ENCODE results near the gene SERPINA5. TPM values are rescaled to one million over a fixed set of nuclear protein-coding genes. Genes with fewer than 3 reads are reported as not detected.

Gene SERPINA5
- total RNA-seq, 4 donors from 2014 or later, result 6.5 to 28.0 (median 10.2) TPM

DNA sequence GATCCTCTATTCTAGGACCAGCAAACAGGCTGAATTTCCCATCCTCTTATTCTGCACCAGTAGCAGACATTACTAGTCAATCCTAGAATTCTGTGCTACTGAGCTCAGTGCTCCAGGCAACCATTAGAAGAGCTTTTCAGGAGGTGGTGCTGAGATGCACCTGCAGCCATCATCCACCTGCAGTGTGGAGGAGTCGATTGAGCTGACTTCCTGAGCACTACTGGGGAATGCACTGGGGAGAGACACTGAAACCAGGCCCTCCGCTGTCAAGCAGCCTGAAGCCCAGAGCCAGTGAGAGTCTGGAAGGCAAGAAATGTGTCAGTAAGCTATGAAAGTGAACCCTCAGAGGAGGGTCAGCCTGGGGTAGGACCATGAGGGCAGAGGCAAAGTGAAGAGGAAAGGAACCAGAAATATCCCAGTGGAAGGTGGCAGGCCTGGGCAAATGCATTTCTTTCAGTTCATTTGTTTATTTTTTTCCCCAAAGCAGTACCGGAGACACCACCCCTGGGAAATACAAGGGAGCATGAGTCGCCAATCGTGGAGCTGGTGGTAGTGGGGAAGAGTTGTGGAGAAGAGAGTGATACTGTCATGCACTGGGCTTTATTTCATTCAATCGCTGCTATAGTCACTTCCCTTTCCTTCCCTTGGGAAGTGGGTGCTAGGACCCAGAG lies 43.0 kb upstream of the SERPINA5 start:
- no peak overlapping the region for H3K27ac ChIP-seq
- H3K36me3 ChIP-seq, result no peaks in the 10 kb centered on the region
- no peaks in the 10 kb centered on the region for H3K4me1 ChIP-seq
- WGBS, 2 donors, result 79% methylated on average over 6 of the region's 6 CpGs
- TF ChIP-seq EP300 (IDR thresholded peaks at IDR 0.05) (no peak), POLR2A (IDR thresholded peaks at IDR 0.05) (no peak)
- TF ChIP-seq, protein P1, sequence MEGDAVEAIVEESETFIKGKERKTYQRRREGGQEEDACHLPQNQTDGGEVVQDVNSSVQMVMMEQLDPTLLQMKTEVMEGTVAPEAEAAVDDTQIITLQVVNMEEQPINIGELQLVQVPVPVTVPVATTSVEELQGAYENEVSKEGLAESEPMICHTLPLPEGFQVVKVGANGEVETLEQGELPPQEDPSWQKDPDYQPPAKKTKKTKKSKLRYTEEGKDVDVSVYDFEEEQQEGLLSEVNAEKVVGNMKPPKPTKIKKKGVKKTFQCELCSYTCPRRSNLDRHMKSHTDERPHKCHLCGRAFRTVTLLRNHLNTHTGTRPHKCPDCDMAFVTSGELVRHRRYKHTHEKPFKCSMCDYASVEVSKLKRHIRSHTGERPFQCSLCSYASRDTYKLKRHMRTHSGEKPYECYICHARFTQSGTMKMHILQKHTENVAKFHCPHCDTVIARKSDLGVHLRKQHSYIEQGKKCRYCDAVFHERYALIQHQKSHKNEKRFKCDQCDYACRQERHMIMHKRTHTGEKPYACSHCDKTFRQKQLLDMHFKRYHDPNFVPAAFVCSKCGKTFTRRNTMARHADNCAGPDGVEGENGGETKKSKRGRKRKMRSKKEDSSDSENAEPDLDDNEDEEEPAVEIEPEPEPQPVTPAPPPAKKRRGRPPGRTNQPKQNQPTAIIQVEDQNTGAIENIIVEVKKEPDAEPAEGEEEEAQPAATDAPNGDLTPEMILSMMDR (IDR thresholded peaks at IDR 0.05), result no peak
- DNase-seq (ENCODE audit: low spot score in 2 of 2), result no peak
- no peak overlapping the region for H3K4me3 ChIP-seq
- H3K9me3 ChIP-seq, result no peaks in the 10 kb centered on the region
- peaks cover 0 to 3% of the 10 kb centered on the region in 2 donors for H3K27me3 ChIP-seq

DNA sequence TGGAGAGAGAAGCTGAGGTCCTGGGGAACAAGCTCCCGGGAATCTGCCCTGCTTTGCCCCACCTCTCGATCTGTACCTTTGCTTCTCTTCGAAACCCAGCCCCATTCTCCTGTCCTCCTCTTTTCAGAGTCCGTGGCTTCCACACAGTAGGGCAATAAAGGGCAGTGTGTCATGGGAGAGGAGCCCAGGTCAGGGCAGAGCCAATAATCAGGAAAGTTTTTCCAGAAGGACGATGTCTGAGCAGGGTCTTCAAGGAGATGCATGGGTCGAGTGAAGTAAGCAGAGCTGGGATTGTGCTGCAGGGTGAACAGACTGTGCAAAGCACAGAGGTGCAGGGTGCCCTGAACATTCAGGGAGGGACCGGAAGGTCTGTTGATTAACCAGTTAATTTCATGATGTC lies 42.0 kb upstream of the SERPINA5 start:
- Histone ChIP-seq H3K9me3 (no peaks in the 10 kb centered on the region), H3K27me3 (peaks cover 0 to 3% of the 10 kb centered on the region in 2 donors), H3K4me1 (no peaks in the 10 kb centered on the region), H3K36me3 (no peaks in the 10 kb centered on the region), H3K4me3 (no peak overlapping the region), H3K27ac (no peak overlapping the region)
- WGBS, 2 donors, result 75 to 78% methylated on average over 7 of the region's 7 CpGs
- TF ChIP-seq, protein P1 (IDR thresholded peaks at IDR 0.05), result no peak
- no peak for TF ChIP-seq EP300 (IDR thresholded peaks at IDR 0.05)
- no peak for TF ChIP-seq POLR2A (IDR thresholded peaks at IDR 0.05)
- DNase-seq (ENCODE audit: low spot score in 2 of 2), result no peak

DNA sequence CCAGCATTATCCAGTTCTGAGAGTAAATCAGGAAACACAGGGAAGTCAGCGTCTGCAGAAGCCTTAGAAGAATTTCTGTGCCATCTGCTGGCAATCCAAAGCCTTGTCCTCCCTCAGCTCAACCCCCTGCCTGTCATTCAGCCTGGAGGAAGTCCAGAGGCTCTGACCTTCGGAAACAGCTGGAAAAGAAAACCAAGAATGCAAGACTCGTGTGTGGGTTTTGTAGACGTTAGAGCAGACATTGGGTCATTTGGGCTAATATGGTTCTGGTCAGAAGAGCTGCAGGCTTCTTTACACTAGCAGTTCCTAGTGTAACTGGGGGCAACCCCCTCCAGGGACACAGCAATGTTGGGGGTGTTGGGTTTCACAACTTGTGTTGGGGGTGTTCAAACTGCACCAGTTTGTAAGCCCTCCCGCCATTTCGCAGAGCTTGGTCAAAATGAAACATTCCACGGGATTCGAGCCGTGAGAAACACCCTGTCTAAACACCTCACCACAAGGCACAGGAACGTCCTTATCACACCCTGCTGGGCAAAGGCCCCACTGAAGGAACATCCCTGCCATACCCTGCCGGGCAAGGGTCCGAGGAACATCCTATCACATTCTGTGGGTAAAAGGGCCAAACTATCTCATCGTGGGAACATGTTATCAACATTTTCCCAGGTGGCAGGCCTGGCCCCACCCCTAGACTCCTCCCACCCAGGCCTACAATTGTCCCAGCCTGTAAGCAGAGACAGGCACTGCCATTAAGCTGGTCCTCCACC lies 41.0 kb upstream of the SERPINA5 start:
- no peak for DNase-seq (ENCODE audit: low spot score in 2 of 2)
- H3K4me1 ChIP-seq, result no peaks in the 10 kb centered on the region
- TF ChIP-seq EP300 (IDR thresholded peaks at IDR 0.05), result no peak
- TF ChIP-seq, protein P1 (IDR thresholded peaks at IDR 0.05), result no peak
- no peak for TF ChIP-seq POLR2A (IDR thresholded peaks at IDR 0.05)
- no peak overlapping the region for H3K4me3 ChIP-seq
- H3K27me3 ChIP-seq, result no peaks in the 10 kb centered on the region
- WGBS, 2 donors, result 40 to 48% methylated on average over 13 of the region's 13 CpGs
- no peaks in the 10 kb centered on the region for H3K36me3 ChIP-seq
- H3K27ac ChIP-seq, result no peak overlapping the region
- no peaks in the 10 kb centered on the region for H3K9me3 ChIP-seq

DNA sequence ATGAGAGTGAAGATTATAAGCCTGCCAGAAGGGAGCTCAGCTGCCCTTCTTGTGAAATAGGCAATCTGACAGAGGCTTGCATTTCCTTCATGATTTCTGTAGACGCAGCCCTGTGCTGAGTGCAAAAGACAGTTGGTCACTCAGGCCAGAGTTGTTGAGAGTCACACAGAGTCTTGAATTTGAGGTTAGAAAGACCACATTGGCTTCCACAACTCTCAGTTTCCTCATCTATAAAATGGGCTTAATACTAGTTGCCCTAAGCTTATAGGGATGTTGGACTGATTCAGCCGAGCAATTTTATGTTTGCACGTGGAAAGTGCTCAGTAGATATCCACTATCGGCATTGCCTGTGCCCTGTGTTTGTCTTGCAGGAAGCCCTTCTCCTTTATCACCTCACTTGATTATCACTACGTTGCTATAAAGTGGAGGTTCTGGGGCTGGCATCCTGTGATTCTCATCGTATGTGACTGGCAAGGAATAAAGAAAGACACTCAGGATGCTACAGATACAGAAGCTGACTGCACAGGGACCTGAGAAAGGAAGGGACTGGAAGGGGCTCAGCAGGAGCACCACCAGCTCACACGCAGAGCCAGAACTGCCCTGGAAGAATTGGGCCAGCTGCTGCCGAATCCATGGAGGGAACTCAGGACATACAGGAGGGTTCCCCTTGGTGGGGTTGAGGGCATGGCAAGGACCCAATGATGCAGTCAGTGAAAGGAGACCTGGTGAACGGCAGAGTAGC lies 39.8 kb upstream of the SERPINA5 start:
- Histone ChIP-seq H3K9me3 (peaks cover 0 to 4% (median 0%) of the 10 kb centered on the region in 4 donors), H3K36me3 (no peaks in the 10 kb centered on the region), H3K4me3 (no peak overlapping the region), H3K4me1 (no peaks in the 10 kb centered on the region), H3K27me3 (no peaks in the 10 kb centered on the region), H3K27ac (no peak overlapping the region)
- WGBS, 2 donors, result 82 to 86% methylated on average over 9 of the region's 9 CpGs
- TF ChIP-seq EP300 (IDR thresholded peaks at IDR 0.05) (no peak), POLR2A (IDR thresholded peaks at IDR 0.05) (no peak)
- TF ChIP-seq, protein P1 (IDR thresholded peaks at IDR 0.05), result no peak
- DNase-seq (ENCODE audit: low spot score in 2 of 2), result no peak
